ENCODE results near the gene FLOT1. TPM values are rescaled to one million over a fixed set of nuclear protein-coding genes. Genes with fewer than 3 reads are reported as not detected.

Gene FLOT1
- total RNA-seq, 4 donors from 2014 or later = 96.9 to 127 (median 117) TPM

GRCh38 chr6:30782425-30783014 is 40.0 kb upstream of the FLOT1 start:
- Histone ChIP-seq H3K27ac (peak overlapping the region; percentile 73 to 83 (median 74)), H3K9me3 (no peaks in the 10 kb centered on the region), H3K4me1 (peaks cover 26 to 34% of the 10 kb centered on the region in 2 donors), H3K4me3 (no peak overlapping the region), H3K27me3 (no peaks in the 10 kb centered on the region), H3K36me3 (no peaks in the 10 kb centered on the region)
- TF ChIP-seq, protein P1, sequence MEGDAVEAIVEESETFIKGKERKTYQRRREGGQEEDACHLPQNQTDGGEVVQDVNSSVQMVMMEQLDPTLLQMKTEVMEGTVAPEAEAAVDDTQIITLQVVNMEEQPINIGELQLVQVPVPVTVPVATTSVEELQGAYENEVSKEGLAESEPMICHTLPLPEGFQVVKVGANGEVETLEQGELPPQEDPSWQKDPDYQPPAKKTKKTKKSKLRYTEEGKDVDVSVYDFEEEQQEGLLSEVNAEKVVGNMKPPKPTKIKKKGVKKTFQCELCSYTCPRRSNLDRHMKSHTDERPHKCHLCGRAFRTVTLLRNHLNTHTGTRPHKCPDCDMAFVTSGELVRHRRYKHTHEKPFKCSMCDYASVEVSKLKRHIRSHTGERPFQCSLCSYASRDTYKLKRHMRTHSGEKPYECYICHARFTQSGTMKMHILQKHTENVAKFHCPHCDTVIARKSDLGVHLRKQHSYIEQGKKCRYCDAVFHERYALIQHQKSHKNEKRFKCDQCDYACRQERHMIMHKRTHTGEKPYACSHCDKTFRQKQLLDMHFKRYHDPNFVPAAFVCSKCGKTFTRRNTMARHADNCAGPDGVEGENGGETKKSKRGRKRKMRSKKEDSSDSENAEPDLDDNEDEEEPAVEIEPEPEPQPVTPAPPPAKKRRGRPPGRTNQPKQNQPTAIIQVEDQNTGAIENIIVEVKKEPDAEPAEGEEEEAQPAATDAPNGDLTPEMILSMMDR (IDR thresholded peaks at IDR 0.05 in 4 of 5, conservative IDR thresholded peaks at IDR 0.05 in 1 of 5) = no peak
- TF ChIP-seq POLR2A (IDR thresholded peaks at IDR 0.05) = no peak
- ATAC-seq (no peak), DNase-seq (no peak)
- intact Hi-C loops (cut with DNase I; ENCODE audit: low total_unique reads) = loop anchor here (2.0 kb wide), 1 partner anchor 38 kb away; the partner anchor contains the start of gene IER3
- in situ Hi-C loops (cut with MboI; ENCODE audit: low sequenced_read_pairs in 4 of 4) = no loop called here

GRCh38 chr6:30781743-30782424 is 39.4 kb upstream of the FLOT1 start:
- no peaks in the 10 kb centered on the region for H3K36me3 ChIP-seq
- H3K4me1 ChIP-seq = peaks cover 26 to 34% of the 10 kb centered on the region in 2 donors
- in situ Hi-C loops (cut with MboI; ENCODE audit: low sequenced_read_pairs in 4 of 4) = no loop called here
- ATAC-seq (peak; percentile 86 to 87), DNase-seq (peak; percentile 81 to 89)
- H3K27ac ChIP-seq = peak overlapping the region; percentile 73 to 83 (median 74)
- intact Hi-C loops (cut with DNase I; ENCODE audit: low total_unique reads) = loop anchor here (2.0 kb wide), 2 partner anchors 29 to 37 kb away; partner anchors contain the start of gene IER3
- TF ChIP-seq, protein P1 (IDR thresholded peaks at IDR 0.05 in 4 of 5, conservative IDR thresholded peaks at IDR 0.05 in 1 of 5) = no peak
- TF ChIP-seq POLR2A (IDR thresholded peaks at IDR 0.05) = peak in 1 of 2 donors; percentile 22
- no peaks in the 10 kb centered on the region for H3K27me3 ChIP-seq
- H3K4me3 ChIP-seq = peak overlapping the region in 1 of 4 donors; percentile 23
- no peaks in the 10 kb centered on the region for H3K9me3 ChIP-seq

DNA sequence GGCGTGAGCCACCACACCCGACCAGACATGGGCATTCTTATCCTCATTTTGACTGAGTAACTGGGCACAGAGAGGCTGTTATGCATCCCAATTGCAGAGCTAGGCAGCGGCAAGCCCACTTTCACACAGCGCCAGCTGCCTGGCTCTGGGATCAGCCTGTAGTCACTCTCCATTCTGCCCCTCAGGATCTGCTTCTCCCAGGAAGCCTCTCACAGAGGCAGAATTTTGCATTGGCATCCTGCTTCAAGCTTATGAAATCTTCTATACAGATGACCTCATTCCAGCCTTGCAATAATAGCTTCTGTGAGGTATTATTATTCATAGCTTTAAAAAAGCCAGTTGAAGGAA is 38.9 kb upstream of the FLOT1 start:
- no peaks in the 10 kb centered on the region for H3K9me3 ChIP-seq
- peak overlapping the region in 1 of 4 donors; percentile 23 for H3K4me3 ChIP-seq
- in situ Hi-C loops (cut with MboI; ENCODE audit: low sequenced_read_pairs in 4 of 4) = no loop called here
- intact Hi-C loops (cut with DNase I; ENCODE audit: low total_unique reads) = loop anchor here (2.0 kb wide), 1 partner anchor 29 kb away; no protein-coding TSS in a partner anchor
- H3K27ac ChIP-seq = peak overlapping the region; percentile 73 to 83 (median 74)
- H3K36me3 ChIP-seq = no peaks in the 10 kb centered on the region
- H3K27me3 ChIP-seq = no peaks in the 10 kb centered on the region
- ATAC-seq = no peak
- DNase-seq = no peak
- TF ChIP-seq, protein P1 (IDR thresholded peaks at IDR 0.05 in 4 of 5, conservative IDR thresholded peaks at IDR 0.05 in 1 of 5) = no peak
- TF ChIP-seq POLR2A (IDR thresholded peaks at IDR 0.05) = no peak
- H3K4me1 ChIP-seq = peaks cover 26 to 34% of the 10 kb centered on the region in 2 donors

- ATAC-seq = no peak
- DNase-seq = no peak
- H3K27me3 ChIP-seq = no peaks in the 10 kb centered on the region
- peak overlapping the region in 2 of 4 donors; percentile 74 for H3K27ac ChIP-seq
- no peaks in the 10 kb centered on the region for H3K9me3 ChIP-seq
- H3K4me1 ChIP-seq = peaks cover 26 to 34% of the 10 kb centered on the region in 2 donors
- in situ Hi-C loops (cut with MboI; ENCODE audit: low sequenced_read_pairs in 4 of 4) = no loop called here
- no peak for TF ChIP-seq POLR2A (IDR thresholded peaks at IDR 0.05)
- TF ChIP-seq, protein P1 (IDR thresholded peaks at IDR 0.05 in 4 of 5, conservative IDR thresholded peaks at IDR 0.05 in 1 of 5) = no peak
- intact Hi-C loops (cut with DNase I; ENCODE audit: low total_unique reads) = loop anchor here (2.0 kb wide), 1 partner anchor 28 kb away; no protein-coding TSS in a partner anchor
- H3K36me3 ChIP-seq = no peaks in the 10 kb centered on the region
- H3K4me3 ChIP-seq = no peak overlapping the region
Measured at GRCh38 chr6:30780642-30780920, 38.1 kb upstream of the FLOT1 start.
